HepG2 (cell line): ENCODE results near the gene DAPK3. TPM values are rescaled to one million over a fixed set of nuclear protein-coding genes. Genes with fewer than 3 reads are reported as not detected.

Source experiments
- ATAC-seq: fragments of 200-7000 bp; cut with Tn5 transposase; 3 replicates; pipeline ENCODE4 v1.9.1; 2020; ENCODE audit warnings: mild to moderate bottlenecking, moderate library complexity
- BruUV-seq: library from RNA; stranded (reverse); fragments of 400-500 nt; replicated peaks from 2 replicates; lab custom pipeline; 2021; lab: Mats Ljungman, UMichigan
- CTCF ChIA-PET: fragments of 300-600 bp; formaldehyde crosslinking; extraction: SDS; loops from one replicate; lab custom pipeline; 2021; ENCODE audit warnings: low total read pairs, inconsistent platforms, low intra/inter-chr PET ratio; lab: Yijun Ruan, JAX
- POLR2A ChIA-PET: fragments of 350-600 bp; sonication (Branson Sonifier 250); formaldehyde crosslinking; loops from one replicate; lab custom pipeline; 2020; ENCODE audit warnings: antibody characterized with exemption, inconsistent platforms; lab: Yijun Ruan, JAX
- DNase-seq: peaks from one replicate; pipeline ENCODE4 v3.0.0-alpha.2; 2015; ENCODE audit warnings: low spot score
- FAIRE-seq: peaks from 3 replicates; lab custom pipeline; 2011; peaks lifted over from hg19 to GRCh38; lab: Jason Lieb, UNC
- H2AFZ ChIP-seq: one replicate; pipeline ENCODE4 v1.6.1; 2011; ENCODE audit warnings: low read length, inconsistent platforms
- H3K27ac ChIP-seq: fragments of 300-600 bp; 3 replicates; pipeline ENCODE4 v1.8.0; 2011; ENCODE audit warnings: mixed run types, mild to moderate bottlenecking, mixed read lengths, low read length, inconsistent platforms; ENCODE audit not compliant: insufficient read depth; ENCODE audit errors: extremely low read length
- H3K27me3 ChIP-seq, 2 experiments: fragments of 200-600 bp in 1 of 2; 2 replicates in 1 of 2; 3 replicates in 1 of 2; pipeline versions ENCODE4 v1.6.0 to v1.8.0; 2011; ENCODE audit warnings: low read length in 2 of 2, mild to moderate bottlenecking in 2 of 2, moderate library complexity in 2 of 2, inconsistent platforms in 1 of 2; ENCODE audit not compliant: insufficient read depth in 2 of 2, control insufficient read depth in 1 of 2
- H3K36me3 ChIP-seq, 2 experiments: fragments of 200-600 bp in 1 of 2; replicated peaks in 1 of 2; 2 replicates in 1 of 2; 3 replicates in 1 of 2; pipeline versions ENCODE4 v1.5.1 to v1.8.0; 2011; ENCODE audit warnings: low read length in 2 of 2, inconsistent platforms in 1 of 2; ENCODE audit not compliant: insufficient read depth in 2 of 2, control insufficient read depth in 1 of 2
- H3K4me1 ChIP-seq: 2 replicates; pipeline ENCODE4 v1.5.1; 2012; ENCODE audit warnings: low read length, inconsistent platforms; ENCODE audit not compliant: insufficient read depth
- H3K4me2 ChIP-seq: 2 replicates; pipeline ENCODE4 v1.6.0; 2011; ENCODE audit warnings: low read depth, low read length, inconsistent platforms
- H3K4me3 ChIP-seq, 3 experiments: fragments of 200-600 bp in 1 of 3; sonication (generic), shearing (Covaris generic) in 1 of 3; replicated peaks in 1 of 3; 2 replicates each; pipeline ENCODE4 v1.5.1; 2011 to 2016; ENCODE audit warnings: low read length in 3 of 3, inconsistent platforms in 2 of 3, low read depth in 2 of 3, mild to moderate bottlenecking in 2 of 3, control low read depth in 1 of 3, mixed read lengths in 1 of 3; ENCODE audit not compliant: insufficient read depth in 1 of 3
- H3K79me2 ChIP-seq: one replicate; pipeline ENCODE4 v1.6.1; 2011; ENCODE audit warnings: low read length, inconsistent platforms; ENCODE audit not compliant: insufficient read depth
- H3K9ac ChIP-seq: 2 replicates; pipeline ENCODE4 v1.6.0; 2011; ENCODE audit warnings: mild to moderate bottlenecking, low read depth, low read length, inconsistent platforms; ENCODE audit not compliant: insufficient read depth
- H3K9me3 ChIP-seq: 2 replicates; pipeline ENCODE4 v1.5.1; 2012; ENCODE audit warnings: mild to moderate bottlenecking, low read length
- H4K20me1 ChIP-seq: 2 replicates; pipeline ENCODE4 v1.6.0; 2011; ENCODE audit warnings: inconsistent platforms, mild to moderate bottlenecking, low read length, moderate library complexity; ENCODE audit not compliant: insufficient read depth
- HCFC1 ChIP-seq: fragments of 150-350 bp; IDR thresholded peaks from 2 replicates; pipeline ENCODE4 v1.6.1; 2014; ENCODE audit warnings: low read depth, low read length
- KAT7 ChIP-seq: IDR thresholded peaks from 2 replicates; pipeline ENCODE4 v1.6.1; 2018; ENCODE audit warnings: borderline replicate concordance, missing compliant biosample characterization
- MYPOP ChIP-seq: sonication (generic); formaldehyde crosslinking; IDR thresholded peaks from 2 replicates; pipeline ENCODE4 v1.8.1; 2023; ENCODE audit warnings: mild to moderate bottlenecking, moderate library complexity, missing genetic modification reagents
- NPAS2 ChIP-seq: sonication (generic); formaldehyde crosslinking; IDR thresholded peaks from 2 replicates; pipeline ENCODE4 v1.8.0; 2022; ENCODE audit warnings: mild to moderate bottlenecking, missing genetic modification reagents, borderline replicate concordance
- RORA ChIP-seq: sonication (generic); formaldehyde crosslinking; IDR thresholded peaks from 2 replicates; pipeline ENCODE4 v1.5.0; 2020; ENCODE audit warnings: mild to moderate bottlenecking, missing genetic modification reagents, moderate library complexity
- YY1 ChIP-seq: IDR thresholded peaks from 2 replicates; pipeline ENCODE4 v1.6.1; 2011; ENCODE audit warnings: low read length, low read depth, moderate library complexity, mild to moderate bottlenecking; ENCODE audit not compliant: insufficient read depth, insufficient replicate concordance
- ZNF280D ChIP-seq: sonication (generic); formaldehyde crosslinking; IDR thresholded peaks from 2 replicates; pipeline ENCODE4 v1.5.1; 2020; ENCODE audit warnings: mild to moderate bottlenecking, missing genetic modification reagents
- ZNF329 ChIP-seq: sonication (generic); formaldehyde crosslinking; IDR thresholded peaks from 2 replicates; pipeline ENCODE4 v1.9.0; 2021; ENCODE audit warnings: low read depth, mild to moderate bottlenecking, missing genetic modification reagents
- ZNF343 ChIP-seq: sonication (generic); formaldehyde crosslinking; IDR thresholded peaks from 2 replicates; pipeline ENCODE4 v1.4.0; 2020; ENCODE audit warnings: mild to moderate bottlenecking, missing genetic modification reagents
- ZNF530 ChIP-seq: sonication (generic); formaldehyde crosslinking; IDR thresholded peaks from 2 replicates; pipeline ENCODE4 v1.5.0; 2020; ENCODE audit warnings: low read depth, mild to moderate bottlenecking, missing genetic modification reagents
- ZNF816 ChIP-seq: sonication (generic); formaldehyde crosslinking; IDR thresholded peaks from 2 replicates; pipeline ENCODE4 v1.8.0; 2022; ENCODE audit warnings: missing genetic modification reagents, mild to moderate bottlenecking, borderline replicate concordance
- WGBS: methylation state at CpG from one replicate; pipeline ENCODE4 v1.1.6; 2017; ENCODE audit warnings: low lambda C conversion rate; 5-methylcytosine and 5-hydroxymethylcytosine counted together
- in situ Hi-C: cut with HindIII; loops from 2 replicates; pipeline ENCODE4 v1.10.0; 2017; ENCODE audit warnings: low pct_unique_long_range_greater_than_20kb; ENCODE audit not compliant: extremely low pct_ligation_motif_present
- intact Hi-C: fragments of 100-400 bp; cut with micrococcal nuclease; formaldehyde crosslinking; loops from one replicate; pipeline ENCODE4 v1.10.0; 2022; ENCODE audit not compliant: unreplicated experiment
- polyA plus RNA-seq, 8 experiments: library from polyadenylated mRNA; depleted of rRNA in 3 of 8; stranded (reverse) in 7 of 8; unstranded in 1 of 8; fragments of >200 nt; fragmentation: Illumina TruSeq in 4 of 8; extraction: Trizol in 4 of 8; gene quantifications; 2 replicates each; pipeline versions ENCODE4 v1.2.1 to v1.2.3, GENCODE V29; 2011 to 2016; ENCODE audit warnings: low read depth in 4 of 8, missing spikeins in 1 of 8, mixed read lengths in 1 of 8; ENCODE audit not compliant: insufficient read depth in 1 of 8
- total RNA-seq, 5 experiments: library from RNA; depleted of rRNA; stranded (reverse); fragments of >200 nt; fragmentation: Illumina TruSeq; extraction: Trizol; gene quantifications; 2 replicates each; pipeline ENCODE4 v1.2.3, GENCODE V29; 2016; ENCODE audit warnings: low read depth in 1 of 5

The DAPK3 gene
- total and polyA plus RNA-seq, 2 of the 13 experiments (the other 11 are each of a cell fraction or from before 2014, with no cell fraction given), result 30.5 to 37.3 TPM

GRCh38 chr19:3949997-3950859 is 20.7 kb downstream of the DAPK3 start:
- H3K79me2 ChIP-seq, result no peaks in the 10 kb centered on the region
- 42% methylated on average over 5 of the region's 20 CpGs for WGBS
- CTCF ChIA-PET, result no interaction called here
- no peak overlapping the region for H3K4me3 ChIP-seq
- H3K36me3 ChIP-seq, result no peaks in the 10 kb centered on the region
- DNase-seq (no peak), ATAC-seq (no peak), FAIRE-seq (no peak)
- POLR2A ChIA-PET, result interaction anchor here (1.0 kb wide), 1 partner anchor 19 kb away, joined by 3 read pairs; no protein-coding TSS in a partner anchor
- no peak overlapping the region for H2AFZ ChIP-seq
- H3K27me3 ChIP-seq, result peaks cover 0 to 7% of the 10 kb centered on the region in 2 experiments; a peak in 2 of 5 replicates
- H3K9me3 ChIP-seq, result no peaks in the 10 kb centered on the region
- H3K4me2 ChIP-seq, result no peak overlapping the region
- H4K20me1 ChIP-seq, result no peaks in the 10 kb centered on the region
- BruUV-seq, result no TSS peak
- H3K4me1 ChIP-seq, result peaks cover 6% of the 10 kb centered on the region; the same call in 1 of the 2 replicates
- intact Hi-C loops (no loop called here), in situ Hi-C loops (no loop called here)
- TF ChIP-seq HCFC1 (no peak), ZNF816 (no peak), ZNF530 (no peak)
- no peak overlapping the region for H3K27ac ChIP-seq
- no peak overlapping the region for H3K9ac ChIP-seq

- POLR2A ChIA-PET, result interaction anchor here (0.6 kb wide), 1 partner anchor 187 kb away, joined by 3 read pairs; the partner anchor contains the start of gene MRPL54
- in situ Hi-C loops, result no loop called here
- no CpG with 5 or more reads among the region's 11 CpGs for WGBS
These were observed 21.6 kb downstream of the DAPK3 start for GRCh38 chr19:3949294-3949693.

More at GRCh38 chr19:3949294-3949693, 21.6 kb downstream of the DAPK3 start:
- Histone ChIP-seq H4K20me1 (no peaks in the 10 kb centered on the region), H2AFZ (no peak overlapping the region), H3K27me3 (peaks cover 0 to 7% of the 10 kb centered on the region in 2 experiments; a peak in 2 of 5 replicates), H3K4me2 (no peak overlapping the region), H3K27ac (no peak overlapping the region), H3K9me3 (no peaks in the 10 kb centered on the region), H3K4me3 (no peak overlapping the region), H3K4me1 (peaks cover 6% of the 10 kb centered on the region; the same call in 1 of the 2 replicates), H3K36me3 (no peaks in the 10 kb centered on the region), H3K9ac (no peak overlapping the region), H3K79me2 (no peaks in the 10 kb centered on the region)
- ATAC-seq, result no peak
- TF ChIP-seq RORA (CRISPR knock-in tag) (no peak), KAT7 (CRISPR knock-in tag) (no peak), MYPOP (no peak), ZNF280D (no peak), NPAS2 (CRISPR knock-in tag) (no peak), ZNF343 (CRISPR knock-in tag) (no peak), YY1 (no peak), ZNF329 (no peak)
- CTCF ChIA-PET, result no interaction called here
- BruUV-seq, result no TSS peak
- no peak for FAIRE-seq
- DNase-seq, result no peak
- intact Hi-C loops, result no loop called here
